ENCODE data around the gene ADARB2. TPM values are rescaled to one million over a fixed set of nuclear protein-coding genes. Genes with fewer than 3 reads are reported as not detected.

The ADARB2 gene
- total RNA-seq, 1 donor from 2014 or later, result 0.08 TPM

DNA sequence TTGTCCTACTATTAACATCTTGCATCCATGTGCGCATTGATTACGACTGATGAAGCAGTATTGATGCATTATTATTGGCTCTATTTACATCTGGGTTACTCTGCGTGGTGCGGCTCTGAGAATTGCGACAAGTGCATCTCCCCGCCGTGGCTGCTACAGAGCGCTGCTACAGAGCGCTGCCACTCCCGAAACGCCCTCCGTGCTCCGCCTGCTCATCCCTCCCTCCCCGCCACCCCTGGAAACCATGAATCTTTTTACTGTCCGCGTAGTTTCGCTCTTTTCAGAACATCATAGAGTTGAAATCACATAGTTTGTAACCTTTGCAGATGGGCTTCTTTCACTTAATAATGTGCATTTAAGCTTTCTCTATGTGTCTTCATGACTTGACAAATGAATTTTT lies 74.1 kb downstream of the ADARB2 start:
- TF ChIP-seq, protein P1, sequence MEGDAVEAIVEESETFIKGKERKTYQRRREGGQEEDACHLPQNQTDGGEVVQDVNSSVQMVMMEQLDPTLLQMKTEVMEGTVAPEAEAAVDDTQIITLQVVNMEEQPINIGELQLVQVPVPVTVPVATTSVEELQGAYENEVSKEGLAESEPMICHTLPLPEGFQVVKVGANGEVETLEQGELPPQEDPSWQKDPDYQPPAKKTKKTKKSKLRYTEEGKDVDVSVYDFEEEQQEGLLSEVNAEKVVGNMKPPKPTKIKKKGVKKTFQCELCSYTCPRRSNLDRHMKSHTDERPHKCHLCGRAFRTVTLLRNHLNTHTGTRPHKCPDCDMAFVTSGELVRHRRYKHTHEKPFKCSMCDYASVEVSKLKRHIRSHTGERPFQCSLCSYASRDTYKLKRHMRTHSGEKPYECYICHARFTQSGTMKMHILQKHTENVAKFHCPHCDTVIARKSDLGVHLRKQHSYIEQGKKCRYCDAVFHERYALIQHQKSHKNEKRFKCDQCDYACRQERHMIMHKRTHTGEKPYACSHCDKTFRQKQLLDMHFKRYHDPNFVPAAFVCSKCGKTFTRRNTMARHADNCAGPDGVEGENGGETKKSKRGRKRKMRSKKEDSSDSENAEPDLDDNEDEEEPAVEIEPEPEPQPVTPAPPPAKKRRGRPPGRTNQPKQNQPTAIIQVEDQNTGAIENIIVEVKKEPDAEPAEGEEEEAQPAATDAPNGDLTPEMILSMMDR (IDR thresholded peaks at IDR 0.05; ENCODE audit: insufficient read depth, low read length, poor library complexity, severe bottlenecking), result no peak
- no peak for DNase-seq (ENCODE audit: low read depth)
- H3K4me3 ChIP-seq (ENCODE audit: low read depth, low read length), result no peak overlapping the region
- no peaks in the 10 kb centered on the region for H3K36me3 ChIP-seq (ENCODE audit: control insufficient read depth, insufficient read depth, low read length)
- no peaks in the 10 kb centered on the region for H3K27me3 ChIP-seq (ENCODE audit: control insufficient read depth, insufficient read depth, low read length)

DNA sequence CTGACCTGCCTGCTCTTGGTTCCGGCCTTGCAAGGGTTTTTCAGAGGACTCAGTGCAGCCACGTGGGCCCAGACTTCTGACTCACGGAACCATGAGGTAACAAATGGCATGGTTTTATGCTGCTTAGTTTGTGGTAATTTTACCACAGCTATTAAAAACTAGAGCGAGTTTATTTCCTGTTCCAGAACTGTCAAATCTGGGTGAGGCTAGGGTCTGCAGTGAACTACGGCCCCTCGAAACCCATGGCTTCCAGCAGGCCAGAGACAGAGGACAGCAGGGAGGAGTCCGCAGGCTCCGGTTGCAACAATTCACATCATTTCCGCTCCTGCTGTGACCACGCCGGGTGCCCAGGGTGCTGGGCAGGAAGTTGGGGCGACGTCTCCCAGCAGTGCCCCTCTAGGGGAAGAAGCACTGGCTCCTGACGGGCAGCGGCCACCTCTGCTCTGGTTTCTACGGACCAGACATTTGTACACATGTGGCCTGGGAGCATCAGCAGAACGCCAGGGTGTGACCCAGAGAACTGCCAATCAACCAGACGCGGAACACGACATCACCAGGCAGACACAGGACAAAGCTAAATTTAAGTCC lies 74.8 kb downstream of the ADARB2 start:
- H3K4me3 ChIP-seq (ENCODE audit: low read depth, low read length), result no peak overlapping the region
- H3K36me3 ChIP-seq (ENCODE audit: control insufficient read depth, insufficient read depth, low read length), result no peaks in the 10 kb centered on the region
- TF ChIP-seq, protein P1 (IDR thresholded peaks at IDR 0.05; ENCODE audit: insufficient read depth, low read length, poor library complexity, severe bottlenecking), result no peak
- no peaks in the 10 kb centered on the region for H3K27me3 ChIP-seq (ENCODE audit: control insufficient read depth, insufficient read depth, low read length)
- no peak for DNase-seq (ENCODE audit: low read depth)

DNA sequence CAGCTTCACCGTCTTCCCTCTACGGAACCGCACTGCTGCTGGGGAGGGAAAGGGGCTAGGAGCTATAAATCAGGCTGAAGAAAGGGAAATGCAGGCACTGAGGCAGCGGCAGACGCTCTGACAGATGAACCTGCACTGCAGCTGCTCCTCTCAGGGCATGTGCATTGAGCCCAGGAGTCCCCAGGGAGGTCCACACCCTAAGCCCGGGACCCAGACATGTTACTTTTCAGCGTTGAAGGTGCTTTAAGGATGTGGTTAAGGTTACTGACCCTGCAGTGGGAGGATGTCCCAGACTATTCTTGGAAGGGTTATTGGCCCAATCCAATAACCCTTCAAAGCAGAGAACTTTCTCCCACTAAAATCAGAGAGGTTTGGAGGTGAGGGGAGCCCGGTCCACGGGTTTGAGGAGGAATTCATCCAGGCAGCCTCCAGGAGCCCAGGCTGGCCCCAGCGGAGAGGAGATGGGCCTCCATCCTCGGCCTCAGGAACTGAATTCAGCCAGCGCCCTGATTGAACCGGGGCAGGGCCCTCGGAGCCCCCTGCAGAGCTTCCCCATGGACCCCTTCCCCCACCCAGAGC lies 75.4 kb downstream of the ADARB2 start:
- TF ChIP-seq, protein P1 (IDR thresholded peaks at IDR 0.05; ENCODE audit: insufficient read depth, low read length, poor library complexity, severe bottlenecking), result no peak

DNA sequence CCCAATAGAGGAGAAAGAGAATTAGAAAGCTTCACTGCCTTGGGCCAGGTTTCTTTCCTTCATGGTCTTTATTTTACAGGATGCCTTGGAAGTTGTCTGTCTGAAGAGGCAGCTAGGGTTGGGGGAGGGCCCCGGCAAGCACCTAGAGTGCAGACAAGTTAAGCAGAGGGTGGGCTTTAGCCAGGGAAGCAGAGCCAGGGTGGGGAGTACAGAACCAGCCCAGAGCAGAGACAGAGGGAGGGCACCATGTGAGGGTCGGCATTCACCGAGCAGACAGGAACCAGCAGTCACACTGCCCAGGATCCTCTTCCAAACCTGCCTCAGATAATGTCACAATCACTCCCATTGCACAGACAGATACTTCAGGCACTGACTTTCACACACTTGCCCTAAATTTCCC lies 75.9 kb downstream of the ADARB2 start:
- Histone ChIP-seq H3K27me3 (ENCODE audit: control insufficient read depth, insufficient read depth, low read length) (no peaks in the 10 kb centered on the region), H3K36me3 (ENCODE audit: control insufficient read depth, insufficient read depth, low read length) (no peaks in the 10 kb centered on the region), H3K4me3 (ENCODE audit: low read depth, low read length) (no peak overlapping the region)
- TF ChIP-seq, protein P1 (IDR thresholded peaks at IDR 0.05; ENCODE audit: insufficient read depth, low read length, poor library complexity, severe bottlenecking), result no peak
- no peak for DNase-seq (ENCODE audit: low read depth)

More for the DNA sequence above, 75.4 kb downstream of the ADARB2 start:
- Histone ChIP-seq H3K4me3 (ENCODE audit: low read depth, low read length) (no peak overlapping the region), H3K36me3 (ENCODE audit: control insufficient read depth, insufficient read depth, low read length) (no peaks in the 10 kb centered on the region), H3K27me3 (ENCODE audit: control insufficient read depth, insufficient read depth, low read length) (no peaks in the 10 kb centered on the region)
- DNase-seq (ENCODE audit: low read depth), result no peak

DNA sequence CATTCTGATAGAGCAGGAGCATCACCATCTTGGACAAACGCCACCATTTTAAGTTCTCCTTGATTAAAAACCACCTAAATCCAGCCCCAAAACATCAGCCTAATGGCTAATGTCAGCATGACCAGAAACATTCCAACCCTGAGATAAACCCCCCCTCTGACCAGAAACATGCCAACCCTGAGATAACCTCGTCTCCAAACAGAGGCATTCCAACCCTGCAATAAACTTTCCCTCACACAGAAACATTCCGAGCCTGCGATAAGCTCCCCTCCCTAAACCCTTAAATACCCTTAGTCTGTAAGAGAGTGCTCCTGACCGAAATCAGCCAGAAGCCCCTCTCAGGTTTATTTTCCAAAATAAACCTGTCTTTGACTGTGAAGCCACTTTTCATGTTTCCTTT lies 76.5 kb downstream of the ADARB2 start:
- Histone ChIP-seq H3K4me3 (ENCODE audit: low read depth, low read length) (no peak overlapping the region), H3K27me3 (ENCODE audit: control insufficient read depth, insufficient read depth, low read length) (no peaks in the 10 kb centered on the region), H3K36me3 (ENCODE audit: control insufficient read depth, insufficient read depth, low read length) (no peaks in the 10 kb centered on the region)
- DNase-seq (ENCODE audit: low read depth), result no peak
- TF ChIP-seq, protein P1 (IDR thresholded peaks at IDR 0.05; ENCODE audit: insufficient read depth, low read length, poor library complexity, severe bottlenecking), result no peak

DNA sequence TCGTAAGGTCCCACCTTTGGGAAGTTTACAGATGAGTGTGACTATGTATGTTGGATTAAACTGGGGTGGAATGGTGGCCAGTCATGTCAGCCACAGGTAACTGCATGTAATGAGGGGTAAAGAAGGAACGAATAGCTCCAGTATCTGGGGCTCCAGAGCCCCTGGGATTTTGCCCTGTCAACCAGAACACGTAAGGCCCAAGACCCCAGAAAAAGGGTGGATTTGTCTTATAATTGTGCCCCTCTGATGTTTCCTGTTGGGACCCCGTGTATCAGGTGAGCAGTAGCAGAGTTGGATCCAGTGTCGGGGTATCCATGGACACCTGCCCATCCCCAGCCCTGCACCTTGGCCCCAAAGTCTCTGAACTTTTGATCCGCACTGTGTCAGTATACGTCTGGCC lies 76.9 kb downstream of the ADARB2 start:
- TF ChIP-seq, protein P1 (IDR thresholded peaks at IDR 0.05; ENCODE audit: insufficient read depth, low read length, poor library complexity, severe bottlenecking), result no peak
- no peaks in the 10 kb centered on the region for H3K27me3 ChIP-seq (ENCODE audit: control insufficient read depth, insufficient read depth, low read length)
- H3K36me3 ChIP-seq (ENCODE audit: control insufficient read depth, insufficient read depth, low read length), result no peaks in the 10 kb centered on the region
- no peak overlapping the region for H3K4me3 ChIP-seq (ENCODE audit: low read depth, low read length)
- no peak for DNase-seq (ENCODE audit: low read depth)

Data from kidney epithelial cell (primary cell).